HUES6 (cell line): Measurements from ENCODE around the gene DVL1.

Experiments used
- H3K27ac ChIP-seq: 2 replicates; pipeline ENCODE4 v1.7.0; 2013; ENCODE audit warnings: low read depth, mild to moderate bottlenecking, low read length, inconsistent platforms
- H3K27me3 ChIP-seq: 2 replicates; pipeline ENCODE4 v1.6.1; 2013; ENCODE audit warnings: low read length; ENCODE audit not compliant: control insufficient read depth, insufficient read depth
- H3K36me3 ChIP-seq: 2 replicates; pipeline ENCODE4 v1.6.1; 2013; ENCODE audit warnings: low read length; ENCODE audit not compliant: control insufficient read depth, insufficient read depth
- H3K4me1 ChIP-seq: 2 replicates; pipeline ENCODE4 v1.6.1; 2013; ENCODE audit warnings: low read length; ENCODE audit not compliant: control insufficient read depth, insufficient read depth
- H3K4me3 ChIP-seq: 2 replicates; pipeline ENCODE4 v1.5.1; 2013; ENCODE audit warnings: low read depth, low read length
- H3K9ac ChIP-seq: one replicate; pipeline ENCODE4 v1.6.1; 2013; ENCODE audit warnings: mild to moderate bottlenecking, low read length
- H3K9me3 ChIP-seq: 2 replicates; pipeline ENCODE4 v1.6.1; 2013; ENCODE audit warnings: low read depth, low read length; ENCODE audit not compliant: control insufficient read depth, insufficient read depth

DVL1 gene

GRCh38 chr1:1307261-1307922 is 41.8 kb downstream of the DVL1 start:
- no peak overlapping the region; the same call in 1 of the 2 replicates for H3K27ac ChIP-seq
- H3K4me1 ChIP-seq: peaks cover 49% of the 10 kb centered on the region

DNA sequence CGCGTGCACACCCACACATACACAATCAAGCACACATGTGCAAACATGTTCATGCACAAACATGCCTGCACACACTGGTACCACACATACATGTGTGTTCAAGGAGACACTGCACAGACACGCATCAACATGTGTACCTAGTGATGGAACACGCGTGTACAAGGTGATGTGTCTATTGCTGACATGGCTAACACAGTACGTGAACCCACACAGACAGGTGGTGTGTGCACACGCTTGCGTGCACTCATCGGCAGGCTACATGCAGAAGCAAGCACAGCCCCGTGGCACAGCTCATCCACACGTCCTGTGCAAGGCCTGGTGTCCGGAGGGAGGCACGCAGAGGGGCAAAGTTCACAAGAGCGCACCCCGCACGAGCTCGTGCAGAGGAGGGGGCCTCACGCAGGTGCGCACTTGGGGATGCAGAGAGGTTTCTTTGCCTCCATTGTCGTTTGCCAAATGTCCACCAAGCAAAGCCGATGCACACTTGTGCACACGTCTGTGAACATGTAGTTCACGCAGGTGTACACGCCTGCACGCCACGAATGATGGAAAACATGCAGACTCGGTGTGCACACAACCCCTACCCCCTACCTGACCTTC is 42.5 kb downstream of the DVL1 start:
- H3K27ac ChIP-seq: no peak overlapping the region
- no peaks in the 10 kb centered on the region; the same call in 1 of the 2 replicates for H3K27me3 ChIP-seq
- no peaks in the 10 kb centered on the region for H3K9me3 ChIP-seq
- peaks cover 49% of the 10 kb centered on the region for H3K4me1 ChIP-seq
- peak overlapping the region; percentile 85 for H3K9ac ChIP-seq
- H3K4me3 ChIP-seq: peak overlapping the region; percentile 89
- peaks cover 20% of the 10 kb centered on the region for H3K36me3 ChIP-seq

More at GRCh38 chr1:1307261-1307922, 41.8 kb downstream of the DVL1 start:
- Histone ChIP-seq H3K9ac (peak overlapping the region; percentile 85), H3K4me3 (peak overlapping the region; percentile 89), H3K36me3 (peaks cover 26% of the 10 kb centered on the region), H3K9me3 (no peaks in the 10 kb centered on the region), H3K27me3 (no peaks in the 10 kb centered on the region; the same call in 1 of the 2 replicates)

DNA sequence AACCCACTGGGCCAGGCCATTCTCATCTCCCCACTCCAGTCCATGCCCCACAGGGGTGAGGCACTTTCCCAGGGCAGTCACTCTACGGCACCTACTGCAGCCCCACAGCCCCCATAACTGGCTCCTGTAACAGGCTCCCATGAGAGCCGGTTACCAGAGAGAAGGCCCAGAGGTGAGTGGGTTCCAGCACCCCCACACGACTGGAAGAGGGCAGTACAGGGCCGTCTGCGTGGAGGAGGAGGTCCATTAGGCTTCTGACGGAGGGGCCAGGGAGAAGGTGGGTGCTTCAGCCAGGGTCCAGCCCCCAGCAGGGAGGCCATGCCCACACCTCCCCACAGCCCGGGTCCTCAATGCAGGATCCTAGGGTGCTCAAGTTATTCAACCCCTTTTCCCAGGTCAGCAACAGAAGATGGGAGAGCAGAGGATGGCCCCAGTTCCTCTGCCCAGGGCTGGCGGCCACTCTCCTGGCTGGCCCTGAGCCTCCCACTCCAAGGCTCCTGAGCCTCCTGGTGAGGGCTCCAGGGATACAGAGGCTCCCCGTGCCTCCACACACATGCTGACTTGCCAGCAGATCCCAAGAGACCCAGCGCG is 43.1 kb downstream of the DVL1 start:
- Histone ChIP-seq H3K36me3 (peaks cover 14% of the 10 kb centered on the region), H3K27me3 (no peaks in the 10 kb centered on the region; the same call in 1 of the 2 replicates), H3K9ac (no peak overlapping the region), H3K27ac (no peak overlapping the region), H3K4me3 (peak overlapping the region; percentile 89), H3K9me3 (no peaks in the 10 kb centered on the region), H3K4me1 (peaks cover 49% of the 10 kb centered on the region)

GRCh38 chr1:1305300-1306069 is 43.7 kb downstream of the DVL1 start:
- Histone ChIP-seq H3K36me3 (peaks cover 8% of the 10 kb centered on the region; the same call in 1 of the 2 replicates), H3K27me3 (no peaks in the 10 kb centered on the region; the same call in 1 of the 2 replicates), H3K4me3 (peak overlapping the region; percentile 89), H3K9ac (peak overlapping the region; percentile 65), H3K4me1 (peaks cover 49% of the 10 kb centered on the region), H3K9me3 (no peaks in the 10 kb centered on the region), H3K27ac (peak overlapping the region; percentile 84)

DNA sequence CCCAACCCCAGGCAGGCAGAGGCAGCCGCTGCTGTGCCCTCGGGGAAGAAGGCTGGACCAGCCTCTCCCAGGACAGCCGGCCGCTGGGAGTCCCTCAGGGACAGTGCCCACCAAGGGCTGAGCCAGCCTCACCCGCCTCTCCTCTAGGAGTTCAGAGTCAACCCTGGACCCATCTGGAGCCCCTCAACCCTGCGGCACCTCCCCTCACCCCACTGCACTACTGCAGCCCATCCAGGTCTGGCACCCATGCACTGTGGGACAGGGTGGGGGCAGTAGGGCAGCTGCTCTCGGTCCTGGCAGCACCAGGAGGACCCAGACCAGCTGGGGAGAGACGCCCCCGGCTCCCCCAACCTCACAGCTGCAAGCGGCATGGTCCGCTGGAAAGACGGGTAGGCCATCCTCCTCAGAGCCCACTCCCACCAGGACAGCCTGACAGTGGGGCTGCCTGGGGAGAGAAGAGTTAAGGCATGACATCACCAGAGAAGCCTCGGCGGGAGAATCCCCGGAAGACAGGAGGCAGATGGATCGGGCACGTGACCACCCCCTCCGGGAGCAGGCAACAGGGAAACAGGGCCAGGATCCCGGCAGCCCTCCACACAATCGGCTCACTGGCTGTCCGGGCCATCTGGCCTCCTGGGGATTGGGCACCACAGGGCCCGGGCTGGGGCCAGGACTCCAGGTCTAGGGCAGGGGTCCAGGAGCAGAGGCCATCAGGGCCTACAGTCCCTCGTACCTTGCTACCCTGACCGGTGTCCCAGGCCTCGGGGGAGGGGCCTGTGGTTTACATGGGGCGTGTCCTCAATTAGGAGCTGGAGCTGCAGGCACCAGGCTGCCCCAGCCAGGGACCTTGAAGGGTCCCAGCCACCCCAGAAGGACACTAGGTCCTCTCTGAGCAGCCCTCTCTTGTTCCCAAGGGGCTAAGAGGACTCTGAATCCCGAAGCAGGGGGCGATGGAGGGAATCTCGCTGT is 44.6 kb downstream of the DVL1 start:
- H3K4me3 ChIP-seq: peak overlapping the region; percentile 50
- H3K27ac ChIP-seq: peak overlapping the region; percentile 84
- no peaks in the 10 kb centered on the region for H3K36me3 ChIP-seq
- H3K9me3 ChIP-seq: no peaks in the 10 kb centered on the region
- H3K9ac ChIP-seq: peak overlapping the region; percentile 65
- H3K27me3 ChIP-seq: no peaks in the 10 kb centered on the region; the same call in 1 of the 2 replicates
- H3K4me1 ChIP-seq: peaks cover 42% of the 10 kb centered on the region

- Histone ChIP-seq H3K9me3 (no peaks in the 10 kb centered on the region), H3K4me1 (peaks cover 38% of the 10 kb centered on the region), H3K4me3 (no peak overlapping the region), H3K27me3 (no peaks in the 10 kb centered on the region; the same call in 1 of the 2 replicates), H3K27ac (no peak overlapping the region), H3K9ac (no peak overlapping the region), H3K36me3 (no peaks in the 10 kb centered on the region)
Measured at GRCh38 chr1:1303736-1304135, 45.5 kb downstream of the DVL1 start.

DNA sequence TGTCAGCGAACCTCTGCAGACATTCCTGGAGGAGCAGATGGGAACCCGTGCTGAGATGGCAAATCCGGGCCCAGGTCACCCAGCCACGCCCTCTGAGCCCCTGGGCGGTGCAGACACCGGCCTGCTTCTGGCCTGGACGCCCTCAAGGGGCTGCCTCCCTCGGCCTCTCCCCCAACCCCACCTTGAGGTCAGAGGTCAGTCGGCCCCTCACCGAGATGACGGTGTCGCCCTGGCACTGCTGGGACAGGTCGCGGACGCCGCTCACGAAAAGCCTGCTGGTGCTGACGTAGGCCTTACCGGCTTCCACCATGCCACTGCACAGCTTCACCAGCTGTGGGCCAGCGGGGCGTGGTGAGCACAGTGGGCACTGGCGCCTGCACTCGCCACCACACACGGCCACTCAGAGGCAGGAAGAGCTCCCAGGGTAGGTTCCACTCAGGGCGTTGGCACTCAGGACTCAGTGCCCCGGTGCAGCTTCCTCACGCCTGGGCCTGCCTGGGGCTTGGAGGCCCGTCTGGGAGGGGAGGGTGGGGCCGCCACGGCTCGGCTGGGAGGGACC is 46.2 kb downstream of the DVL1 start:
- H3K27ac ChIP-seq: no peak overlapping the region
- peaks cover 38% of the 10 kb centered on the region for H3K4me1 ChIP-seq

DNA sequence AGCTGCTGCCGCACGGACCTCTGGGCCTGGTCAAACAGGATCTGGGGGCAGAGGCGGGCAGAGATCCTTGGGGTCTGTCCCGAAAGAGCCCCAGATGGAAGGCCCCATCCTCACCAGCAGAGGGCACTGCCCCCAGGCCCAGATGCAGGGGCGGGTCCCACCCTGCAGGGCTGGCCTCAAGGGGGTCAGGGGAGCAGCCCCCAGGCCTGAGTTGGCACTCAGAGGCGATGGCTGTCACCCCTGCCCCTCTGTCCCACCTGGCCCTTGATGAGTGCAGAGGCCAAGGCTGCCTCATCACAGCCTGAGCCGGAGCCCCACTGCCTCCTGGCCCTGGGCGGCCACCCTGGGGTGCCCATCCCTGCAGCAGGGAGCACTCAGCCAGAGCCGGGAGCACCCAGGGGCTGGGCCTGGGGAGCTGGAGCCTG is 47.2 kb downstream of the DVL1 start:
- H3K4me1 ChIP-seq: peaks cover 35% of the 10 kb centered on the region
- no peak overlapping the region for H3K9ac ChIP-seq
- H3K27me3 ChIP-seq: no peaks in the 10 kb centered on the region; the same call in 1 of the 2 replicates
- peaks cover 4% of the 10 kb centered on the region for H3K36me3 ChIP-seq
- no peaks in the 10 kb centered on the region for H3K9me3 ChIP-seq
- no peak overlapping the region for H3K4me3 ChIP-seq
- H3K27ac ChIP-seq: no peak overlapping the region

More for the DNA sequence above, 46.2 kb downstream of the DVL1 start:
- no peaks in the 10 kb centered on the region; the same call in 1 of the 2 replicates for H3K27me3 ChIP-seq
- no peaks in the 10 kb centered on the region for H3K36me3 ChIP-seq
- no peak overlapping the region for H3K4me3 ChIP-seq
- H3K9ac ChIP-seq: no peak overlapping the region
- H3K9me3 ChIP-seq: no peaks in the 10 kb centered on the region

DNA sequence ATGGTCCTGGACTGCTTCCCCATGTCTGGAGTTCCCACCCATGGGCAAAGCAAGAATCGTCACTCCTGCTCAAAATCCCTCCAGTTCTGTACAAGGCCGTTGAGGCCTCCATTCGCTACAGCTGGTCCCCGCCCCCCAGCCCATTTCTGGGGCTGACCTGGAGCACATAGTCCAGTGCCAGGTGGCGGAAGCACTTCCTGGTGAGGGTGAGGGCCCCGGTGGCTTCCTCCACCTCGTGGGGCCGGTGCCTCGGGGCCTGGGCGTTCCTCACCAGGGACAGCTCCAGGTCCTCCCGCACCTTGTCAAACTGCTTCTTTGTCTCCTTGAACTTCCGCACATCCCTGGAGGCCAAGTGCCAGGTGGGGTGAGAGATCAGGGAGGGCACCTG is 48.9 kb downstream of the DVL1 start:
- H3K27ac ChIP-seq: no peak overlapping the region
- H3K4me1 ChIP-seq: peaks cover 20% of the 10 kb centered on the region

More for the DNA sequence above, 48.9 kb downstream of the DVL1 start:
- H3K27me3 ChIP-seq: no peaks in the 10 kb centered on the region
- H3K4me3 ChIP-seq: no peak overlapping the region
- no peaks in the 10 kb centered on the region for H3K9me3 ChIP-seq
- H3K9ac ChIP-seq: no peak overlapping the region
- peaks cover 12% of the 10 kb centered on the region for H3K36me3 ChIP-seq
